Activated B cell treated with CpG ODN at 0.5 μM for 24 hours (primary cell): ENCODE measurements around the gene IQCE. TPM values are rescaled to one million over a fixed set of nuclear protein-coding genes. Genes with fewer than 3 reads are reported as not detected.

Experiments used
- ATAC-seq: fragments of 200-7000 bp; cut with Tn5 transposase; one replicate; pipeline ENCODE4 v1.10.0; 2021; ENCODE audit warnings: low read depth, mild to moderate bottlenecking, moderate library complexity
- CTCF ChIA-PET: fragments of 350-600 bp; sonication (Branson Sonifier 250); formaldehyde crosslinking; loops from one replicate; lab custom pipeline; 2021; ENCODE audit warnings: antibody characterized with exemption; lab: Charles Lee
- POLR2A ChIA-PET: fragments of 350-600 bp; sonication (Branson Sonifier 250); formaldehyde crosslinking; loops from one replicate; lab custom pipeline; 2021; ENCODE audit warnings: antibody characterized with exemption; lab: Charles Lee
- DNase-seq: peaks from one replicate; pipeline ENCODE4 v3.0.0; 2022
- H3K27ac Mint-ChIP-seq: one replicate; pipeline ENCODE4 v1.8.0; 2020; ENCODE audit warnings: mixed read lengths
- H3K27me3 Mint-ChIP-seq: one replicate; pipeline ENCODE4 v1.8.0; 2021; ENCODE audit warnings: mixed read lengths
- H3K36me3 Mint-ChIP-seq: one replicate; pipeline ENCODE4 v1.8.0; 2021; ENCODE audit warnings: low read depth, mixed read lengths
- H3K4me1 Mint-ChIP-seq: one replicate; pipeline ENCODE4 v1.8.0; 2021; ENCODE audit warnings: mixed read lengths
- H3K4me3 Mint-ChIP-seq: one replicate; pipeline ENCODE4 v1.8.0; 2020; ENCODE audit warnings: mild to moderate bottlenecking, mixed read lengths
- H3K9me3 Mint-ChIP-seq: one replicate; pipeline ENCODE4 v1.8.0; 2020; ENCODE audit warnings: mixed read lengths
- intact Hi-C: fragments of 100-400 bp; cut with micrococcal nuclease; formaldehyde crosslinking; loops from one replicate; pipeline ENCODE4 v1.15.1; 2024
- total RNA-seq: library from RNA; stranded (reverse); gene quantifications from 2 replicates; pipeline ENCODE4 v1.2.3, GENCODE V29; 2022
- TF ChIP-seq, protein P1 (sequence below): fragments of 200-600 bp; IDR thresholded peaks from one replicate; pipeline ENCODE4 v1.8.0; 2022; ENCODE audit warnings: antibody characterized with exemption, mild to moderate bottlenecking

Gene IQCE
- total RNA-seq, 1 donor from 2014 or later = 7.7 TPM

DNA sequence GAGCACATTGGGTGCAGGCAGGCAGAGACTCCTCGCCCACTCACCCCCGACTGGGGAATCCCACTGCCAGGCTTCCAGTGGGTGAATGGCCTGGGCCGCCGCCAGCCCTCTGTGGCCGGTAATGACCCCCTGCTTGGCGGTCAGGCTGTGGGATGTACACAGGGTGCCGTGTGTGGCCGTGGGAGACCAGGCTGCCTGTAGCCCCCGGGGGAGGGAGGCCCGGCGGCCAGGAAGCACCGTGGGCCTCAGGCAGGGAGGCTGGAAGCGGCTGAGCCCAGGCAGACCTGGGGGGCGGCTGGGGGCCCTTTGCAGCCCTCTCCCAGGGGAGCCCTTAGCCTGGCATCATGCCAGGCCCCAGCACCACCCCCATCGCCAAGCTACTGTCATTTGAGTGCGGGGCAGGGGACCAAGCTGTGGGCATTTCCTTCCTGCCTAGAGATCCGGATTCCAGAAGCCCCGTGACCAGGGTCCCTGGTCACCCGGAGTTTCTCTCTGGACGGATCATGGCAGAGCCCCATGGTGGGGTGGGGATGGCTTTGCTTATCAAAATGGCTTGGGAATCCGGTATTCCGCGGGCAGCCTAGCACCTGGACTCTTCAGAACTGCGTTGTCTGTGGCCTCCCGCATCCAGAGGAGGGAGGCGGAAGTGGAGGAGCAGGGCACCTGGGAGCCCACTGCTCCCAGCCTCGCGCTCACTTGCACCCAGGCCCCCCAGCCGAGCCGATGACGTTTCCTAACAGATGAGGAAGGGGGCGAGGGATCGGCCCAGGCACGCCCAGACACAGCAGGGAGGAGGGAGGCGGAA is 74.2 kb downstream of the IQCE start:
- ChIA-PET POLR2A (interaction anchor here (1.0 to 2.1 kb wide), 7 partner anchors 10 to 122 kb away, joined by 3 to 25 read pairs (median 6); no protein-coding TSS in a partner anchor), CTCF (no interaction called here)
- Mint-ChIP-seq H3K36me3 (no peaks in the 10 kb centered on the region), H3K27me3 (peaks cover under 1% of the 10 kb centered on the region), H3K9me3 (no peaks in the 10 kb centered on the region), H3K27ac (peak overlapping the region; percentile 70), H3K4me1 (peaks cover 42% of the 10 kb centered on the region), H3K4me3 (peak overlapping the region; percentile 87)
- intact Hi-C loops = loop anchor here (1.0 to 10.0 kb wide), 3 partner anchors 125 to 398 kb away; partner anchors contain the start of genes CHST12 and MAD1L1
- DNase-seq (peak; percentile 45), ATAC-seq (no peak)
- TF ChIP-seq, protein P1, sequence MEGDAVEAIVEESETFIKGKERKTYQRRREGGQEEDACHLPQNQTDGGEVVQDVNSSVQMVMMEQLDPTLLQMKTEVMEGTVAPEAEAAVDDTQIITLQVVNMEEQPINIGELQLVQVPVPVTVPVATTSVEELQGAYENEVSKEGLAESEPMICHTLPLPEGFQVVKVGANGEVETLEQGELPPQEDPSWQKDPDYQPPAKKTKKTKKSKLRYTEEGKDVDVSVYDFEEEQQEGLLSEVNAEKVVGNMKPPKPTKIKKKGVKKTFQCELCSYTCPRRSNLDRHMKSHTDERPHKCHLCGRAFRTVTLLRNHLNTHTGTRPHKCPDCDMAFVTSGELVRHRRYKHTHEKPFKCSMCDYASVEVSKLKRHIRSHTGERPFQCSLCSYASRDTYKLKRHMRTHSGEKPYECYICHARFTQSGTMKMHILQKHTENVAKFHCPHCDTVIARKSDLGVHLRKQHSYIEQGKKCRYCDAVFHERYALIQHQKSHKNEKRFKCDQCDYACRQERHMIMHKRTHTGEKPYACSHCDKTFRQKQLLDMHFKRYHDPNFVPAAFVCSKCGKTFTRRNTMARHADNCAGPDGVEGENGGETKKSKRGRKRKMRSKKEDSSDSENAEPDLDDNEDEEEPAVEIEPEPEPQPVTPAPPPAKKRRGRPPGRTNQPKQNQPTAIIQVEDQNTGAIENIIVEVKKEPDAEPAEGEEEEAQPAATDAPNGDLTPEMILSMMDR = no peak

DNA sequence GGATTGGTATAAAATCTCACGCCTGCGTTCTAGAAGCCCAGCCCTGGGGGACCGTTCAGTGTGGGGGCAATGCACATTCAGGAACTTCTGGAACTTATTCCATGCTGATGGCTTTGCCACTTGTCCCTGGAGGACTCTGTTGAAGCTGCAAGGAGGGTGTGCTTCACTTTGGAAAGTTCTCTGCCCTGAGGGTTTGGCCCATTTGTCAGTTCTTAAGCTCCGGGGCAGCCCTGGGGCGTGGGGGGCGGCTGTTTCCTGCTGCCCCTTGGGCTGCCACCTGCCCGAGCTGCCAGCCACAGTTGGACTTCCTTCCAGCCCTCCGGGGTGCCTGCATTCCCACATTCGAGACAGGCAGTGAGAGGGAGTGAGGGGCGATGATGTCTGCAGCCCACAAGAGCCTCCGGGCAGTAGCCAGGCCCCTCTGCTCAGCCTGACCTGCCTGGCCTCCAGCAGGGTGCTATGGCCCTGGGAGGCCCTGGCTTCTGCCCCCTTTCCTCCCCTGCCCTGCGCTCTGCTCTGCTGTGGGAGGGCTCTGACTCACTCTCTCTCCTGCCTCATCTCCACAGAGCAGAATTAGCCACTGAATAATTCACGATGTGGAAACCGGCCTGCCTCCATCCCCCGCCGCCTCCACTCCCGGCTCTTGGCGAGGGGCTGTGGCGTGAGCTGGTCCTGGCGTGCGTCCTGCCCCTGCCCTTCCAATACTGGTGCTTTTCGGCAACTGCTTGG is 74.9 kb downstream of the IQCE start:
- Mint-ChIP-seq H3K4me1 (peaks cover 44% of the 10 kb centered on the region), H3K9me3 (no peaks in the 10 kb centered on the region), H3K27me3 (no peaks in the 10 kb centered on the region), H3K27ac (peak overlapping the region; percentile 69), H3K4me3 (peak overlapping the region; percentile 87), H3K36me3 (no peaks in the 10 kb centered on the region)
- POLR2A ChIA-PET = interaction anchor here (0.6 to 1.4 kb wide), 5 partner anchors 9 to 206 kb away, joined by 3 to 7 read pairs (median 6); no protein-coding TSS in a partner anchor
- DNase-seq = no peak
- ATAC-seq = peak; percentile 7
- TF ChIP-seq, protein P1 = no peak
- CTCF ChIA-PET = no interaction called here
- intact Hi-C loops = loop anchor here (1.0 to 10.0 kb wide), 3 partner anchors 125 to 399 kb away; partner anchors contain the start of genes CHST12 and MAD1L1

DNA sequence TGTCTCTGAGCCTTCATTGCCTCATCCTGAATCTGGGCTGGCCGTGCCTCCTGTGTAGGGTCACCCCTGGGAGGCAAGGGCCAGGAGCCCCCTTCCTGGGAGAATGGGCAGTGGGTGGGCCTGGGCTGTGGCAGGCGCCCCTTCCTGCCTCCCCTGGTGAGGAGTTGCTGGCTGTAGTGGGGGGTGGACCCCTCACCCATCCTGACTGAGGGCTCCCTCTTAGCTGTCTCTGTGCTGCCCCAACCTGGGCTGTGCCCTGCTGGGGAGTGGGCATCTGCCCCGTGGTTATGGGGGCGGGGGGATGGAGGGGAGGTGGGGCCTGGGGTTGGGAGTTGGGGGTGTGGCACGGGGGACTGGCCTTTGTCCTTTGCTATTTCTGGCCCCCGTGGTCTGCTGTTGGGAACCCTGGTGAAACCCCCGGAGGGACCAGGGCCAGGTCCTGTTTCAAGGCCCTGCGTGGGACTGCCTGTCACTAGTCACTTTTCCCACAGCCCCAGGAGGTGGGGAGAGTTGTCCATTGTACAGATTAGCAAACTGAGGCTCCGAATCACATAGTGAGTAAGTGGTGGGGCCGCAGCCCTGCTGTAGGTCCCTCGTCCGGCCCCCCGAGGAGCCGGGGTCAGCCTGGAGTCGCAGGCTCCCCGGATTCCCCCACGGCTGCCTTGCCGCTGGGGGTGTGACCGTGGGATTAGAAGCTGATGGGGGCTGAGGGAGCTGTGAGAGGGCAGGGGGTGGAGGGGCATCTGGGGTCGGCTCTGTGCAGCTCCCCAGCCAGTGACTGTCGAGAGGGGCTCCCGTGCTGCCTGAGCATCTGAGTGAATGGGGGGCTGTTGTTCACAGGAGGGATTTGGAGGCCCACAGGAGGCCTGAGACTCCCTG is 75.7 kb downstream of the IQCE start:
- DNase-seq (no peak), ATAC-seq (no peak)
- H3K27ac Mint-ChIP-seq = no peak overlapping the region
- CTCF ChIA-PET = no interaction called here
- intact Hi-C loops = loop anchor here (5.0 to 10.0 kb wide), 2 partner anchors 232 to 400 kb away; partner anchors contain the start of genes CHST12 and MAD1L1
- H3K9me3 Mint-ChIP-seq = no peaks in the 10 kb centered on the region
- H3K36me3 Mint-ChIP-seq = no peaks in the 10 kb centered on the region
- H3K4me1 Mint-ChIP-seq = peaks cover 46% of the 10 kb centered on the region
- H3K27me3 Mint-ChIP-seq = no peaks in the 10 kb centered on the region
- TF ChIP-seq, protein P1 = no peak
- peak overlapping the region; percentile 87 for H3K4me3 Mint-ChIP-seq
- POLR2A ChIA-PET = interaction anchor here (0.6 to 1.1 kb wide), 2 partner anchors 36 to 205 kb away, joined by 3 to 7 read pairs; no protein-coding TSS in a partner anchor

DNA sequence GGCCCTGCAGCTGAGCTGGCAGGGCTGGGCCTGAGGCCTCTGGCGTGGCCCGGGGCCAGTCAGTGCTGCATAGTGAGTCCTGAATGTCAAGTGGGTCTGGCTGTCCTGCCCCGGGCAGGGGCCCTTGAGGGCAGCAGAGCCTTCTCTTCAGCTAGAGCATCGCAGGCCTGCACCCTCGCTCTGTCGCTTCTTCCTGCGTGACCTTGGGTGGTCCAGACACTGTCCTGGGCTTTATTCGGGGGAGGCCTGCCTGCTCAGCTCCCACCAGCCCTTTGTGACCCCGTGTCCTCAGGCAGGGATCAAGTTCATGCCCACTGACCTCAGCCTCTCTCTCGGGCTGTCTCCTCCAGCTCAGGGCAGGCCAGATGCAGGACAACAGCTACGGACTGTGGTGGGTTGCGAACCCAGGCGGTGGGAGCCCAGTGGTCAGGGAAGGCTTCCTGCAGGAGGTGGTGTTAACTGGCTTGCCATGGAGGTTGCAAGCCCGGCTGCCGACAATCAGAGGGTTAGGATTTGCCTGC is 76.4 kb downstream of the IQCE start:
- intact Hi-C loops = loop anchor here (10.0 kb wide), 1 partner anchor 400 kb away; the partner anchor contains the start of gene MAD1L1
- H3K4me3 Mint-ChIP-seq = no peak overlapping the region
- peaks cover 51% of the 10 kb centered on the region for H3K4me1 Mint-ChIP-seq
- H3K27me3 Mint-ChIP-seq = no peaks in the 10 kb centered on the region
- ChIA-PET POLR2A (interaction anchor here (1.1 kb wide), 1 partner anchor 36 kb away, joined by 3 read pairs; no protein-coding TSS in a partner anchor), CTCF (no interaction called here)
- no peaks in the 10 kb centered on the region for H3K36me3 Mint-ChIP-seq
- TF ChIP-seq, protein P1 = no peak
- DNase-seq (no peak), ATAC-seq (no peak)
- H3K9me3 Mint-ChIP-seq = no peaks in the 10 kb centered on the region
- no peak overlapping the region for H3K27ac Mint-ChIP-seq
